Keratinocyte (primary cell): ENCODE results near the gene RBAK.
"Not testable (repeated sequence)": the region's sequence is repeated elsewhere in the genome, so short reads cannot be mapped to it uniquely, and the experiment has no call there.

ENCODE experiments used
- EZH2 ChIP-seq: IDR thresholded peaks from one replicate; pipeline ENCODE4 v1.6.1; 2012; ENCODE audit warnings: inconsistent platforms, mild to moderate bottlenecking, low read length, moderate library complexity
- TF ChIP-seq, protein P1 (sequence below), 3 experiments: IDR thresholded peaks in 1 of 3; conservative IDR thresholded peaks in 1 of 3; optimal IDR thresholded peaks in 1 of 3; 2 replicates in 2 of 3; 3 replicates in 1 of 3; pipeline versions ENCODE3 to v1.5.1; 2011; ENCODE audit warnings: low read length in 3 of 3, mild to moderate bottlenecking in 3 of 3, moderate library complexity in 2 of 3, control low read depth in 1 of 3, inconsistent platforms in 1 of 3; ENCODE audit not compliant: insufficient read depth in 2 of 3; ENCODE audit errors: extremely low read depth in 1 of 3

DNA sequence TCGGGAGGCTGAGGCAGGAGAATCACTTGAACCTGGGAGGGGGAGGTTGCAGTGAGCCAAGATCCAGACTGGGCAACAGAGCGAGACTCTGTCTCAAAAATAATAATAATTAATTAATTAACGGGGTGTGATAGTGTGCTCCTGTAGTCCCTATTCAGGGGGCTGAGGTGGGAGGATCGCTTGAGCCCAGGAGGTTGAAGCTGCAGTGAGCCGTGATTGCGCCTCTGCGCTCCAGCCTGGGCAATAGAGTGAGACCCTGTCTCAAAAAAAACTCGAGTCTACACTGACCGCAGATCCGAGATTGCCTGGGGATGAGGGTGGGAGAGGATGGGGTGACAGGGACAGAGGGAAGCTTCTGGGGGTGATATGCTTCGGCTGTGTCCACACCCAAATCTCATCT lies 29.5 kb downstream of the RBAK start:
- TF ChIP-seq, protein P1, sequence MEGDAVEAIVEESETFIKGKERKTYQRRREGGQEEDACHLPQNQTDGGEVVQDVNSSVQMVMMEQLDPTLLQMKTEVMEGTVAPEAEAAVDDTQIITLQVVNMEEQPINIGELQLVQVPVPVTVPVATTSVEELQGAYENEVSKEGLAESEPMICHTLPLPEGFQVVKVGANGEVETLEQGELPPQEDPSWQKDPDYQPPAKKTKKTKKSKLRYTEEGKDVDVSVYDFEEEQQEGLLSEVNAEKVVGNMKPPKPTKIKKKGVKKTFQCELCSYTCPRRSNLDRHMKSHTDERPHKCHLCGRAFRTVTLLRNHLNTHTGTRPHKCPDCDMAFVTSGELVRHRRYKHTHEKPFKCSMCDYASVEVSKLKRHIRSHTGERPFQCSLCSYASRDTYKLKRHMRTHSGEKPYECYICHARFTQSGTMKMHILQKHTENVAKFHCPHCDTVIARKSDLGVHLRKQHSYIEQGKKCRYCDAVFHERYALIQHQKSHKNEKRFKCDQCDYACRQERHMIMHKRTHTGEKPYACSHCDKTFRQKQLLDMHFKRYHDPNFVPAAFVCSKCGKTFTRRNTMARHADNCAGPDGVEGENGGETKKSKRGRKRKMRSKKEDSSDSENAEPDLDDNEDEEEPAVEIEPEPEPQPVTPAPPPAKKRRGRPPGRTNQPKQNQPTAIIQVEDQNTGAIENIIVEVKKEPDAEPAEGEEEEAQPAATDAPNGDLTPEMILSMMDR (optimal IDR thresholded peaks at IDR 0.05 in 1 of 3, IDR thresholded peaks at IDR 0.05 in 1 of 3, conservative IDR thresholded peaks at IDR 0.05 in 1 of 3; ENCODE audit: extremely low read depth in 1 of 3, insufficient read depth in 2 of 3, low read length in 3 of 3) = not testable (repeated sequence)
- TF ChIP-seq EZH2 = not testable (repeated sequence)
